OCI-LY7 (cell line): ENCODE results near the gene MCHR2. TPM values are rescaled to one million over a fixed set of nuclear protein-coding genes. Genes with fewer than 3 reads are reported as not detected.

Source experiments
- BruUV-seq: library from RNA; stranded (reverse); fragments of 400-500 nt; replicated peaks from 2 replicates; lab custom pipeline; 2021; lab: Mats Ljungman, UMichigan
- CTCF ChIA-PET: fragments of 300-600 bp; sonication (Branson Sonifier 250); formaldehyde crosslinking; loops from one replicate; lab custom pipeline; 2022; ENCODE audit warnings: antibody characterized with exemption; ENCODE audit not compliant: unreplicated experiment; lab: Charles Lee
- POLR2A ChIA-PET: fragments of 300-600 bp; sonication (Branson Sonifier 250); formaldehyde crosslinking; loops from one replicate; lab custom pipeline; 2022; ENCODE audit warnings: antibody characterized with exemption; lab: Charles Lee
- DNase-seq: peaks from one replicate; pipeline ENCODE4 v3.0.0-alpha.2; 2015; ENCODE audit warnings: low spot score
- H2AFZ ChIP-seq: fragments of 200-600 bp; sonication (generic), shearing (Covaris generic); 2 replicates; pipeline ENCODE4 v1.6.1; 2014; ENCODE audit warnings: mild to moderate bottlenecking, antibody characterized with exemption, low read length, moderate library complexity
- H3K27ac ChIP-seq: fragments of 200-600 bp; sonication (generic); 2 replicates; pipeline ENCODE4 v1.5.1; 2014; ENCODE audit warnings: mixed run types, low read depth, mild to moderate bottlenecking, moderate library complexity, low read length, inconsistent platforms; ENCODE audit not compliant: poor library complexity, severe bottlenecking
- H3K36me3 ChIP-seq: fragments of 200-600 bp; sonication (generic); 2 replicates; pipeline ENCODE4 v1.6.1; 2014; ENCODE audit warnings: mild to moderate bottlenecking, antibody characterized with exemption, low read length, moderate library complexity, mixed read lengths; ENCODE audit not compliant: insufficient read depth
- H3K4me1 ChIP-seq: fragments of 200-600 bp; sonication (generic); 2 replicates; pipeline ENCODE4 v1.5.1; 2014; ENCODE audit warnings: mild to moderate bottlenecking, low read length; ENCODE audit not compliant: insufficient read depth, poor library complexity, severe bottlenecking
- H3K4me2 ChIP-seq: fragments of 200-600 bp; sonication (generic); 2 replicates; pipeline ENCODE4 v1.6.1; 2014; ENCODE audit warnings: mild to moderate bottlenecking, low read length
- H3K4me3 ChIP-seq: fragments of 200-600 bp; sonication (generic); 2 replicates; pipeline ENCODE4 v1.5.1; 2014; ENCODE audit warnings: mild to moderate bottlenecking, low read depth, low read length; ENCODE audit not compliant: poor library complexity, severe bottlenecking
- H3K79me2 ChIP-seq: fragments of 200-600 bp; sonication (generic); 2 replicates; pipeline ENCODE4 v1.6.1; 2016; ENCODE audit warnings: low read depth, mild to moderate bottlenecking, low read length, moderate library complexity, mixed read lengths; ENCODE audit not compliant: insufficient read depth
- H3K9me2 ChIP-seq: fragments of 200-600 bp; sonication (generic); 2 replicates; pipeline ENCODE4 v1.6.1; 2016; ENCODE audit warnings: mild to moderate bottlenecking, low read length, mixed read lengths; ENCODE audit not compliant: insufficient read depth
- H3K9me3 ChIP-seq: fragments of 200-600 bp; sonication (generic); 2 replicates; pipeline ENCODE4 v1.6.1; 2014; ENCODE audit warnings: mild to moderate bottlenecking, mixed run types, low read length, mixed read lengths
- H4K20me1 ChIP-seq: fragments of 200-600 bp; sonication (generic); 2 replicates; pipeline ENCODE4 v1.6.1; 2014; ENCODE audit warnings: mild to moderate bottlenecking, antibody characterized with exemption, low read length, moderate library complexity, mixed read lengths; ENCODE audit not compliant: insufficient read depth
- CTCF ChIP-seq: fragments of 200-600 bp; sonication (generic); conservative IDR thresholded peaks from 2 replicates; pipeline ENCODE4 v1.5.1; 2014; ENCODE audit warnings: mild to moderate bottlenecking, antibody characterized with exemption, low read length, moderate library complexity, mixed read lengths
- EZH2phosphoT487 ChIP-seq: fragments of 200-600 bp; sonication (generic); IDR thresholded peaks from 2 replicates; pipeline ENCODE4 v1.6.1; 2018; ENCODE audit warnings: low read depth, borderline replicate concordance, mild to moderate bottlenecking, mixed run types, antibody characterized with exemption, low read length, moderate library complexity, mixed read lengths
- intact Hi-C: fragments of 100-400 bp; cut with micrococcal nuclease; formaldehyde crosslinking; loops from one replicate; pipeline ENCODE4 v1.10.0; 2022; ENCODE audit not compliant: unreplicated experiment
- total RNA-seq, 2 experiments: library from RNA; depleted of rRNA in 1 of 2; stranded (reverse); fragments of >200 nt in 1 of 2; shearing (Covaris generic) in 1 of 2; gene quantifications; 2 replicates each; pipeline ENCODE4 v1.2.3, GENCODE V29; 2014 to 2022

The MCHR2 gene
- total RNA-seq, 2 experiments from 2014 or later: not detected

- Histone ChIP-seq H3K4me2 (no peak overlapping the region), H2AFZ (no peak overlapping the region), H3K79me2 (no peaks in the 10 kb centered on the region), H3K9me3 (no peaks in the 10 kb centered on the region), H3K36me3 (no peaks in the 10 kb centered on the region), H3K4me1 (no peaks in the 10 kb centered on the region), H3K4me3 (no peak overlapping the region), H3K27ac (no peak overlapping the region), H3K9me2 (no peaks in the 10 kb centered on the region), H4K20me1 (no peaks in the 10 kb centered on the region)
- intact Hi-C loops: no loop called here
- peak; percentile 42 for DNase-seq
- ChIA-PET POLR2A (no interaction called here), CTCF (no interaction called here)
- peak; percentile 79 for TF ChIP-seq CTCF
- no peak for TF ChIP-seq EZH2phosphoT487
- BruUV-seq: no TSS peak
Observed at GRCh38 chr6:99905209-99906106, 88.6 kb downstream of the MCHR2 start.

GRCh38 chr6:99901596-99902384, 92.2 kb downstream of the MCHR2 start:
- TF ChIP-seq EZH2phosphoT487 (no peak), CTCF (no peak)
- H4K20me1 ChIP-seq: no peaks in the 10 kb centered on the region
- ChIA-PET POLR2A (no interaction called here), CTCF (no interaction called here)
- no peak overlapping the region for H3K4me3 ChIP-seq
- no peak overlapping the region for H3K4me2 ChIP-seq
- H3K9me2 ChIP-seq: no peaks in the 10 kb centered on the region
- no peak for DNase-seq
- H2AFZ ChIP-seq: no peak overlapping the region
- H3K9me3 ChIP-seq: no peaks in the 10 kb centered on the region
- no peaks in the 10 kb centered on the region for H3K36me3 ChIP-seq
- intact Hi-C loops: no loop called here
- H3K4me1 ChIP-seq: no peaks in the 10 kb centered on the region
- BruUV-seq: no TSS peak
- H3K27ac ChIP-seq: no peak overlapping the region
- H3K79me2 ChIP-seq: no peaks in the 10 kb centered on the region
